OCI-LY3 (cell line): ENCODE results near the gene TMIGD1.

Experiments
- H2AFZ ChIP-seq: fragments of 200-600, 300-600 bp; shearing (Covaris generic); 2 replicates; pipeline ENCODE4 v1.6.0; 2014; ENCODE audit warnings: antibody characterized with exemption, low read depth, low read length
- H3K27ac ChIP-seq: fragments of 200-600, 300-600 bp; sonication (generic); 2 replicates; pipeline ENCODE4 v1.5.1; 2014; ENCODE audit warnings: mild to moderate bottlenecking, low read length, moderate library complexity, mixed read lengths
- H3K27me3 ChIP-seq: fragments of 200-600, 300-600 bp; sonication (generic); 2 replicates; pipeline ENCODE4 v1.6.1; 2014; ENCODE audit warnings: low read depth, low read length, mixed read lengths
- H3K36me3 ChIP-seq: fragments of 200-600, 300-600 bp; sonication (generic); replicated peaks from 2 replicates; pipeline ENCODE3; 2014; ENCODE audit warnings: low read depth, low read length, mixed read lengths
- H3K4me1 ChIP-seq: fragments of 300-600, 200-600 bp; sonication (generic); 2 replicates; pipeline ENCODE4 v1.6.1; 2014; ENCODE audit warnings: low read length, mixed read lengths
- H3K4me2 ChIP-seq: fragments of 200-600, 300-600 bp; sonication (generic); 2 replicates; pipeline ENCODE4 v1.6.1; 2014; ENCODE audit warnings: low read length, mixed read lengths
- H3K4me3 ChIP-seq: fragments of 300-600, 200-600 bp; sonication (generic); 2 replicates; pipeline ENCODE4 v1.5.1; 2014; ENCODE audit warnings: antibody characterized with exemption, mild to moderate bottlenecking, low read length, moderate library complexity
- H3K79me2 ChIP-seq: fragments of 300-600, 200-600 bp; shearing (Covaris generic); 2 replicates; pipeline ENCODE4 v1.6.1; 2014; ENCODE audit warnings: mild to moderate bottlenecking, low read length, mixed read lengths
- H3K9ac ChIP-seq: fragments of 300-600, 200-600 bp; shearing (Covaris generic); 2 replicates; pipeline ENCODE4 v1.6.0; 2014; ENCODE audit warnings: mild to moderate bottlenecking, low read length, moderate library complexity
- H3K9me3 ChIP-seq: fragments of 200-600, 300-600 bp; shearing (Covaris generic); 2 replicates; pipeline ENCODE4 v1.6.1; 2014; ENCODE audit warnings: low read length, mixed read lengths; ENCODE audit not compliant: insufficient read depth
- H4K20me1 ChIP-seq: fragments of 200-600, 300-600 bp; sonication (generic); 2 replicates; pipeline ENCODE4 v1.6.1; 2016; ENCODE audit warnings: low read length, mixed read lengths; ENCODE audit not compliant: insufficient read depth
- CTCF ChIP-seq: fragments of 200-600, 300-600 bp; sonication (generic); IDR thresholded peaks from 2 replicates; pipeline ENCODE4 v1.5.1; 2014; ENCODE audit warnings: antibody characterized with exemption, low read length, low read depth
- EZH2phosphoT487 ChIP-seq: fragments of 200-600 bp; shearing (Covaris generic); IDR thresholded peaks from 2 replicates; pipeline ENCODE4 v1.6.1; 2018; ENCODE audit warnings: antibody characterized with exemption, mixed run types, low read depth

The TMIGD1 gene

GRCh38 chr17:30379903-30380381, 46.1 kb upstream of the TMIGD1 start:
- peak overlapping the region; percentile 72 for H3K9ac ChIP-seq
- no peaks in the 10 kb centered on the region for H3K79me2 ChIP-seq
- peaks cover 21% of the 10 kb centered on the region for H3K4me1 ChIP-seq
- H3K36me3 ChIP-seq = no peaks in the 10 kb centered on the region
- no peak overlapping the region for H3K27ac ChIP-seq
- H3K9me3 ChIP-seq = no peaks in the 10 kb centered on the region
- no peak overlapping the region for H2AFZ ChIP-seq
- TF ChIP-seq CTCF = no peak
- TF ChIP-seq EZH2phosphoT487 = no peak
- peak overlapping the region; percentile 93 for H3K4me2 ChIP-seq
- peaks cover 15% of the 10 kb centered on the region for H3K27me3 ChIP-seq
- peak overlapping the region; percentile 85 for H3K4me3 ChIP-seq
- peaks cover 13% of the 10 kb centered on the region; the same call in 1 of the 2 replicates for H4K20me1 ChIP-seq

- H2AFZ ChIP-seq = peak overlapping the region; percentile 80; the same call in 1 of the 2 replicates
- peak overlapping the region; percentile 93 for H3K4me2 ChIP-seq
- peaks cover 21% of the 10 kb centered on the region for H3K4me1 ChIP-seq
- H3K4me3 ChIP-seq = peak overlapping the region; percentile 85
- H3K9ac ChIP-seq = peak overlapping the region; percentile 72
- no peak overlapping the region for H3K27ac ChIP-seq
- peaks cover 15% of the 10 kb centered on the region for H3K27me3 ChIP-seq
- TF ChIP-seq CTCF (no peak), EZH2phosphoT487 (no peak)
- no peaks in the 10 kb centered on the region for H3K79me2 ChIP-seq
- H3K9me3 ChIP-seq = no peaks in the 10 kb centered on the region
- H4K20me1 ChIP-seq = peaks cover 13% of the 10 kb centered on the region; the same call in 1 of the 2 replicates
- no peaks in the 10 kb centered on the region for H3K36me3 ChIP-seq
Measured at GRCh38 chr17:30379303-30379902, 45.5 kb upstream of the TMIGD1 start.

GRCh38 chr17:30378825-30379302, 45.0 kb upstream of the TMIGD1 start, which contains the start of gene CPD:
Gene CPD (plus strand): TSS chr17:30378927. CDS start chr17:30378981, 54 bp downstream.
- peak within 1 kb of the TSS; percentile 96 for H2AFZ ChIP-seq
- no peak within 1 kb of the TSS for H3K27ac ChIP-seq
- peaks cover 21% of the 10 kb centered on the region for H3K4me1 ChIP-seq
- H3K9me3 ChIP-seq = no peaks in the 10 kb centered on the region
- H3K36me3 ChIP-seq = no peaks in the 10 kb centered on the region
- peaks cover 13% of the 10 kb centered on the region; the same call in 1 of the 2 replicates for H4K20me1 ChIP-seq
- no peak for TF ChIP-seq EZH2phosphoT487
- no peak for TF ChIP-seq CTCF
- no peaks in the 10 kb centered on the region for H3K79me2 ChIP-seq
- peaks cover 19% of the 10 kb centered on the region for H3K27me3 ChIP-seq
- peak within 1 kb of the TSS; percentile 85 for H3K4me3 ChIP-seq
- H3K4me2 ChIP-seq = peak within 1 kb of the TSS; percentile 93
- H3K9ac ChIP-seq = peak within 1 kb of the TSS; percentile 72

- Histone ChIP-seq H3K4me3 (peak overlapping the region; percentile 85), H3K27me3 (peaks cover 21% of the 10 kb centered on the region), H4K20me1 (peaks cover 13% of the 10 kb centered on the region; the same call in 1 of the 2 replicates), H3K9ac (peak overlapping the region; percentile 39), H3K4me1 (peaks cover 21% of the 10 kb centered on the region), H3K36me3 (no peaks in the 10 kb centered on the region), H2AFZ (peak overlapping the region; percentile 96), H3K4me2 (peak overlapping the region; percentile 67), H3K27ac (no peak overlapping the region), H3K79me2 (no peaks in the 10 kb centered on the region), H3K9me3 (no peaks in the 10 kb centered on the region)
- no peak for TF ChIP-seq EZH2phosphoT487
- no peak for TF ChIP-seq CTCF
Measured at GRCh38 chr17:30378241-30378824, 44.5 kb upstream of the TMIGD1 start.
